ENCODE data around the gene PADI4. TPM values are rescaled to one million over a fixed set of nuclear protein-coding genes. Genes with fewer than 3 reads are reported as not detected.

Gene PADI4
- total and polyA plus RNA-seq, 2 of the 4 experiments (the other 2 are of a cell fraction): not detected

DNA sequence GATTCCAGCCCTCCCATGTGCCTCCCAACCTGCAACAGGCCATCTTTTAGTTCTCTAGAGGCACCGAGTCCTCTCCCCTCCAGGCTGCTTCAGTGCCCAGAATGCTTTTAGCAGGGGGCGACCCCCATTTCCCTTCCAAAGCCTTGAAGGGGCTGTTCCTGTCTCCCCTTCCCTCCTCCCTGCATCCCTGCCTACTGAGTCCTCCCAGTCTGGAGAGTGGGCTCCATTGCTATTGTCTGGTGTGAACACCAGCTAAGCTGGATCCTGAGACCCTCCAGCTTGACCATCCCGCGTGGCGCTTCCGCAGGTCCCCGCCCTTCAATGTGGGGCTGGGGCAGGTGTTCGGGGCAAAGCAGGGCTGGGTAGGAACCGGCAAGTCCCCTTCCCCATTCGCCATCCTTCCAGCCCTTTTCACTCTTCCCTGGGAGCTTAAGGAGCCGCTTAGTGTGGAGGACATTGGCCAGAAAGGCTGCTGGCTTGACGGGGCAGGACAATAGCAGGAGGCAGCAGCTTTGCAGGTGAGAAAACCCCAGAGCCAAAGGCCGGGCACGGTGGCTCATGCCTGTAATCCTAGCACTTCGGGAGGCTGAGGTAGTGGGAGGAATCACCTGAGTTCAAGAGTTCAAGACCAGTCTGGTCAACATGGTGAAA is 96.2 kb downstream of the PADI4 start:
- WGBS, 2 experiments (ENCODE audit: extremely low coverage in 2 of 2, insufficient read length in 1 of 2): 50% methylated on average over 2 of the region's 15 CpGs; no CpG with 5 or more reads in 1 of the 2 experiments

More for the DNA sequence above, 96.2 kb downstream of the PADI4 start:
- no peak overlapping the region for H2BK20ac ChIP-seq (ENCODE audit: low read depth, low read length)
- intact Hi-C loops (cut with micrococcal nuclease) (no loop called here), in situ Hi-C loops (cut with MboI; ENCODE audit: low sequenced_read_pairs) (no loop called here), dilution Hi-C loops (cut with HindIII; ENCODE audit: low sequenced_read_pairs, unreplicated experiment) (no loop called here)
- CTCF ChIA-PET: no interaction called here
- ATAC-seq (ENCODE audit: low read depth): no peak
- no peak overlapping the region for H4K91ac ChIP-seq (ENCODE audit: insufficient read depth, low read depth, low read length)
- no peak for DNase-seq
- H3K36me3 ChIP-seq (ENCODE audit: control insufficient read depth, insufficient read depth, low read length): peaks cover 10% of the 10 kb centered on the region
- 0 out of 4 replicates have a peak, but pooled peaks cover 0 to 3% of the 10 kb centered on the region in 2 experiments for H3K79me1 ChIP-seq (ENCODE audit: low read depth in 1 of 2, low read length in 2 of 2)
- no peak overlapping the region for H3K14ac ChIP-seq (replicated peaks; ENCODE audit: low read depth, low read length)
- no peak overlapping the region for H3K9ac ChIP-seq (ENCODE audit: low read depth, low read length)
- no peak overlapping the region for H3K4me2 ChIP-seq (ENCODE audit: low read depth, low read length)
- H3K56ac ChIP-seq (ENCODE audit: extremely low read depth, insufficient read depth, low read length): no peak overlapping the region
- no peak overlapping the region for H2BK5ac ChIP-seq (ENCODE audit: low read depth, low read length, poor library complexity, severe bottlenecking)
- POLR2A ChIA-PET (ENCODE audit: unreplicated experiment): no interaction called here
- H2AFZ ChIP-seq (replicated peaks; ENCODE audit: low read length, poor library complexity): no peak overlapping the region
- no peaks in the 10 kb centered on the region for H3K27me3 ChIP-seq (ENCODE audit: control insufficient read depth, insufficient read depth, low read length)
- H3K4ac ChIP-seq (ENCODE audit: low read depth, low read length): no peak overlapping the region
- no TSS peak for BruUV-seq (replicated peaks)
- H2BK15ac ChIP-seq (ENCODE audit: low read depth, low read length): no peak overlapping the region
- TF ChIP-seq USF2 (IDR thresholded peaks at IDR 0.05; ENCODE audit: low read depth, low read length): no peak
- H3K9me3 ChIP-seq (ENCODE audit: control insufficient read depth, insufficient read depth, low read length): no peaks in the 10 kb centered on the region
- H3K4me3 ChIP-seq (ENCODE audit: insufficient read depth, low read depth, low read length): no peak overlapping the region
- no peak overlapping the region for H3K23ac ChIP-seq (ENCODE audit: low read depth, low read length)
- no peaks in the 10 kb centered on the region; the same call in 1 of the 2 replicates for H3K9me1 ChIP-seq (ENCODE audit: insufficient read depth, low read length)
- peaks cover 2% of the 10 kb centered on the region; the same call in 1 of the 2 replicates for H3K4me1 ChIP-seq (ENCODE audit: control insufficient read depth, insufficient read depth, low read length)
- H4K20me1 ChIP-seq (ENCODE audit: insufficient read depth, low read length): peaks cover 8% of the 10 kb centered on the region
- H2AK9ac ChIP-seq (replicated peaks; ENCODE audit: low read depth, low read length, poor library complexity): peak overlapping the region; percentile 81
- H4K5ac ChIP-seq (ENCODE audit: low read depth, low read length): no peak overlapping the region
- no peak overlapping the region for H3K27ac ChIP-seq (ENCODE audit: insufficient read depth, low read length)
- no peak overlapping the region for H2AK5ac ChIP-seq (ENCODE audit: low read depth, low read length)
- H4K8ac ChIP-seq (ENCODE audit: low read depth in 2 of 2, low read length in 2 of 2): no peak overlapping the region
- no peak overlapping the region for H2BK120ac ChIP-seq (ENCODE audit: low read depth, low read length)
- no peak overlapping the region for H3K18ac ChIP-seq (ENCODE audit: low read depth, low read length)

Data from IMR-90 (cell line).